ENCODE measurements around the gene CINP. TPM values are rescaled to one million over a fixed set of nuclear protein-coding genes. Genes with fewer than 3 reads are reported as not detected.

The CINP gene
- total and polyA plus RNA-seq, 2 experiments from 2014 or later, result 54.0 to 63.1 TPM

DNA sequence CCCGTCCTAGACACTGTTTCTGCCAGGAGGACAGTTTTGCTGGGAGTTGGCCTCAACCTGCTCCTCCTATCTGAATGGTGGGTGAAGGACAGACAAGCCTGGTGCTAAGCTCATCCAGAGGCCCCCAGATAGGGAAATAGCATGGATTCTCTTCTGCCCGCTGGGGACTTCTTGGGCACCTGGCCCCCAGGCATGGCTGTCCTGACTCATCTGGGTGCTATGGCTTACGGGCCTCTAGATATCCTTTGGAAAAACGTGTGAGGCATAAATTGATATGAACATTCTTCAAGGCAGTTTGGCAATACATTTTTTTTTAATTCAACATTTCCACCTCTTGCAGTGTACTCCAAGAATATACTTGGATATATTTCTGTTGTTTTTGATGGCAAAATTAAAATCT, 8.7 kb upstream of the CINP start (continued):
- TF ChIP-seq, protein P1, sequence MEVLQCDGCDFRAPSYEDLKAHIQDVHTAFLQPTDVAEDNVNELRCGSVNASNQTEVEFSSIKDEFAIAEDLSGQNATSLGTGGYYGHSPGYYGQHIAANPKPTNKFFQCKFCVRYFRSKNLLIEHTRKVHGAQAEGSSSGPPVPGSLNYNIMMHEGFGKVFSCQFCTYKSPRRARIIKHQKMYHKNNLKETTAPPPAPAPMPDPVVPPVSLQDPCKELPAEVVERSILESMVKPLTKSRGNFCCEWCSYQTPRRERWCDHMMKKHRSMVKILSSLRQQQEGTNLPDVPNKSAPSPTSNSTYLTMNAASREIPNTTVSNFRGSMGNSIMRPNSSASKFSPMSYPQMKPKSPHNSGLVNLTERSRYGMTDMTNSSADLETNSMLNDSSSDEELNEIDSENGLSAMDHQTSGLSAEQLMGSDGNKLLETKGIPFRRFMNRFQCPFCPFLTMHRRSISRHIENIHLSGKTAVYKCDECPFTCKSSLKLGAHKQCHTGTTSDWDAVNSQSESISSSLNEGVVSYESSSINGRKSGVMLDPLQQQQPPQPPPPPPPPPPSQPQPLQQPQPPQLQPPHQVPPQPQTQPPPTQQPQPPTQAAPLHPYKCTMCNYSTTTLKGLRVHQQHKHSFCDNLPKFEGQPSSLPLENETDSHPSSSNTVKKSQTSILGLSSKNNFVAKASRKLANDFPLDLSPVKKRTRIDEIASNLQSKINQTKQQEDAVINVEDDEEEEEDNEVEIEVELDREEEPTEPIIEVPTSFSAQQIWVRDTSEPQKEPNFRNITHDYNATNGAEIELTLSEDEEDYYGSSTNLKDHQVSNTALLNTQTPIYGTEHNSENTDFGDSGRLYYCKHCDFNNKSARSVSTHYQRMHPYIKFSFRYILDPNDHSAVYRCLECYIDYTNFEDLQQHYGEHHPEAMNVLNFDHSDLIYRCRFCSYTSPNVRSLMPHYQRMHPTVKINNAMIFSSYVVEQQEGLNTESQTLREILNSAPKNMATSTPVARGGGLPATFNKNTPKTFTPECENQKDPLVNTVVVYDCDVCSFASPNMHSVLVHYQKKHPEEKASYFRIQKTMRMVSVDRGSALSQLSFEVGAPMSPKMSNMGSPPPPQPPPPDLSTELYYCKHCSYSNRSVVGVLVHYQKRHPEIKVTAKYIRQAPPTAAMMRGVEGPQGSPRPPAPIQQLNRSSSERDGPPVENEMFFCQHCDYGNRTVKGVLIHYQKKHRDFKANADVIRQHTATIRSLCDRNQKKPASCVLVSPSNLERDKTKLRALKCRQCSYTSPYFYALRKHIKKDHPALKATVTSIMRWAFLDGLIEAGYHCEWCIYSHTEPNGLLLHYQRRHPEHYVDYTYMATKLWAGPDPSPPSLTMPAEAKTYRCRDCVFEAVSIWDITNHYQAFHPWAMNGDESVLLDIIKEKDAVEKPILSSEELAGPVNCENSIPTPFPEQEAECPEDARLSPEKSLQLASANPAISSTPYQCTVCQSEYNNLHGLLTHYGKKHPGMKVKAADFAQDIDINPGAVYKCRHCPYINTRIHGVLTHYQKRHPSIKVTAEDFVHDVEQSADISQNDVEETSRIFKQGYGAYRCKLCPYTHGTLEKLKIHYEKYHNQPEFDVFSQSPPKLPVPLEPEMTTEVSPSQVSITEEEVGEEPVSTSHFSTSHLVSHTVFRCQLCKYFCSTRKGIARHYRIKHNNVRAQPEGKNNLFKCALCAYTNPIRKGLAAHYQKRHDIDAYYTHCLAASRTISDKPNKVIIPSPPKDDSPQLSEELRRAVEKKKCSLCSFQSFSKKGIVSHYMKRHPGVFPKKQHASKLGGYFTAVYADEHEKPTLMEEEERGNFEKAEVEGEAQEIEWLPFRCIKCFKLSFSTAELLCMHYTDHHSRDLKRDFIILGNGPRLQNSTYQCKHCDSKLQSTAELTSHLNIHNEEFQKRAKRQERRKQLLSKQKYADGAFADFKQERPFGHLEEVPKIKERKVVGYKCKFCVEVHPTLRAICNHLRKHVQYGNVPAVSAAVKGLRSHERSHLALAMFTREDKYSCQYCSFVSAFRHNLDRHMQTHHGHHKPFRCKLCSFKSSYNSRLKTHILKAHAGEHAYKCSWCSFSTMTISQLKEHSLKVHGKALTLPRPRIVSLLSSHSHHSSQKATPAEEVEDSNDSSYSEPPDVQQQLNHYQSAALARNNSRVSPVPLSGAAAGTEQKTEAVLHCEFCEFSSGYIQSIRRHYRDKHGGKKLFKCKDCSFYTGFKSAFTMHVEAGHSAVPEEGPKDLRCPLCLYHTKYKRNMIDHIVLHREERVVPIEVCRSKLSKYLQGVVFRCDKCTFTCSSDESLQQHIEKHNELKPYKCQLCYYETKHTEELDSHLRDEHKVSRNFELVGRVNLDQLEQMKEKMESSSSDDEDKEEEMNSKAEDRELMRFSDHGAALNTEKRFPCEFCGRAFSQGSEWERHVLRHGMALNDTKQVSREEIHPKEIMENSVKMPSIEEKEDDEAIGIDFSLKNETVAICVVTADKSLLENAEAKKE (CRISPR knock-in tag; IDR thresholded peaks at IDR 0.05), result no peak
- TF ChIP-seq CREB1 (CRISPR knock-in tag; IDR thresholded peaks at IDR 0.05; ENCODE audit: low read depth) (no peak), NANOG (IDR thresholded peaks at IDR 0.05; ENCODE audit: borderline replicate concordance) (no peak), EZH2phosphoT487 (IDR thresholded peaks at IDR 0.05; ENCODE audit: unreplicated experiment) (no peak), ZNF331 (CRISPR knock-in tag; IDR thresholded peaks at IDR 0.05; ENCODE audit: low read depth) (no peak), EZH2 (IDR thresholded peaks at IDR 0.05; ENCODE audit: low read depth, unreplicated experiment) (no peak), ZNF114 (CRISPR knock-in tag; IDR thresholded peaks at IDR 0.05) (no peak)
- TF ChIP-seq, protein P2, sequence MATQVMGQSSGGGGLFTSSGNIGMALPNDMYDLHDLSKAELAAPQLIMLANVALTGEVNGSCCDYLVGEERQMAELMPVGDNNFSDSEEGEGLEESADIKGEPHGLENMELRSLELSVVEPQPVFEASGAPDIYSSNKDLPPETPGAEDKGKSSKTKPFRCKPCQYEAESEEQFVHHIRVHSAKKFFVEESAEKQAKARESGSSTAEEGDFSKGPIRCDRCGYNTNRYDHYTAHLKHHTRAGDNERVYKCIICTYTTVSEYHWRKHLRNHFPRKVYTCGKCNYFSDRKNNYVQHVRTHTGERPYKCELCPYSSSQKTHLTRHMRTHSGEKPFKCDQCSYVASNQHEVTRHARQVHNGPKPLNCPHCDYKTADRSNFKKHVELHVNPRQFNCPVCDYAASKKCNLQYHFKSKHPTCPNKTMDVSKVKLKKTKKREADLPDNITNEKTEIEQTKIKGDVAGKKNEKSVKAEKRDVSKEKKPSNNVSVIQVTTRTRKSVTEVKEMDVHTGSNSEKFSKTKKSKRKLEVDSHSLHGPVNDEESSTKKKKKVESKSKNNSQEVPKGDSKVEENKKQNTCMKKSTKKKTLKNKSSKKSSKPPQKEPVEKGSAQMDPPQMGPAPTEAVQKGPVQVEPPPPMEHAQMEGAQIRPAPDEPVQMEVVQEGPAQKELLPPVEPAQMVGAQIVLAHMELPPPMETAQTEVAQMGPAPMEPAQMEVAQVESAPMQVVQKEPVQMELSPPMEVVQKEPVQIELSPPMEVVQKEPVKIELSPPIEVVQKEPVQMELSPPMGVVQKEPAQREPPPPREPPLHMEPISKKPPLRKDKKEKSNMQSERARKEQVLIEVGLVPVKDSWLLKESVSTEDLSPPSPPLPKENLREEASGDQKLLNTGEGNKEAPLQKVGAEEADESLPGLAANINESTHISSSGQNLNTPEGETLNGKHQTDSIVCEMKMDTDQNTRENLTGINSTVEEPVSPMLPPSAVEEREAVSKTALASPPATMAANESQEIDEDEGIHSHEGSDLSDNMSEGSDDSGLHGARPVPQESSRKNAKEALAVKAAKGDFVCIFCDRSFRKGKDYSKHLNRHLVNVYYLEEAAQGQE (IDR thresholded peaks at IDR 0.05; ENCODE audit: unreplicated experiment), result no peak
